AG04449 (cell line): ENCODE measurements around the gene NOVA1.

Experiments
- CTCF ChIA-PET: fragments of 350-600 bp; formaldehyde crosslinking; extraction: SDS; loops from one replicate; lab custom pipeline; 2021; ENCODE audit warnings: antibody characterized with exemption; lab: Yijun Ruan, JAX
- POLR2A ChIA-PET: fragments of 400-600, 350-600 bp; formaldehyde crosslinking; extraction: SDS; loops from one replicate; lab custom pipeline; 2020; ENCODE audit warnings: antibody characterized with exemption, inconsistent platforms; lab: Yijun Ruan, JAX
- DNase-seq: peaks from one replicate; pipeline ENCODE4 v3.0.0-alpha.2; 2010; ENCODE audit warnings: low read depth, low spot score
- H3K4me3 ChIP-seq: 2 replicates; pipeline ENCODE4 v1.5.1; 2011; ENCODE audit warnings: low read depth, mild to moderate bottlenecking, control low read depth, low read length
- TF ChIP-seq, protein P1 (sequence below): IDR thresholded peaks from one replicate; pipeline ENCODE4 v1.5.1; 2011; ENCODE audit warnings: mild to moderate bottlenecking, moderate library complexity, low read length, control low read depth, inconsistent platforms; ENCODE audit not compliant: insufficient read depth; ENCODE audit errors: missing control alignments

NOVA1 gene

GRCh38 chr14:26621364-26621763 is 23.5 kb upstream of the NOVA1 start:
- POLR2A ChIA-PET: no interaction called here
- TF ChIP-seq, protein P1, sequence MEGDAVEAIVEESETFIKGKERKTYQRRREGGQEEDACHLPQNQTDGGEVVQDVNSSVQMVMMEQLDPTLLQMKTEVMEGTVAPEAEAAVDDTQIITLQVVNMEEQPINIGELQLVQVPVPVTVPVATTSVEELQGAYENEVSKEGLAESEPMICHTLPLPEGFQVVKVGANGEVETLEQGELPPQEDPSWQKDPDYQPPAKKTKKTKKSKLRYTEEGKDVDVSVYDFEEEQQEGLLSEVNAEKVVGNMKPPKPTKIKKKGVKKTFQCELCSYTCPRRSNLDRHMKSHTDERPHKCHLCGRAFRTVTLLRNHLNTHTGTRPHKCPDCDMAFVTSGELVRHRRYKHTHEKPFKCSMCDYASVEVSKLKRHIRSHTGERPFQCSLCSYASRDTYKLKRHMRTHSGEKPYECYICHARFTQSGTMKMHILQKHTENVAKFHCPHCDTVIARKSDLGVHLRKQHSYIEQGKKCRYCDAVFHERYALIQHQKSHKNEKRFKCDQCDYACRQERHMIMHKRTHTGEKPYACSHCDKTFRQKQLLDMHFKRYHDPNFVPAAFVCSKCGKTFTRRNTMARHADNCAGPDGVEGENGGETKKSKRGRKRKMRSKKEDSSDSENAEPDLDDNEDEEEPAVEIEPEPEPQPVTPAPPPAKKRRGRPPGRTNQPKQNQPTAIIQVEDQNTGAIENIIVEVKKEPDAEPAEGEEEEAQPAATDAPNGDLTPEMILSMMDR: no peak
- no peak overlapping the region for H3K4me3 ChIP-seq
- DNase-seq: no peak
- CTCF ChIA-PET: no interaction called here

- no peak for DNase-seq
- POLR2A ChIA-PET: no interaction called here
- CTCF ChIA-PET: no interaction called here
- no peak overlapping the region for H3K4me3 ChIP-seq
- TF ChIP-seq, protein P1: no peak
Measured at GRCh38 chr14:26611259-26611658, 13.4 kb upstream of the NOVA1 start.

DNA sequence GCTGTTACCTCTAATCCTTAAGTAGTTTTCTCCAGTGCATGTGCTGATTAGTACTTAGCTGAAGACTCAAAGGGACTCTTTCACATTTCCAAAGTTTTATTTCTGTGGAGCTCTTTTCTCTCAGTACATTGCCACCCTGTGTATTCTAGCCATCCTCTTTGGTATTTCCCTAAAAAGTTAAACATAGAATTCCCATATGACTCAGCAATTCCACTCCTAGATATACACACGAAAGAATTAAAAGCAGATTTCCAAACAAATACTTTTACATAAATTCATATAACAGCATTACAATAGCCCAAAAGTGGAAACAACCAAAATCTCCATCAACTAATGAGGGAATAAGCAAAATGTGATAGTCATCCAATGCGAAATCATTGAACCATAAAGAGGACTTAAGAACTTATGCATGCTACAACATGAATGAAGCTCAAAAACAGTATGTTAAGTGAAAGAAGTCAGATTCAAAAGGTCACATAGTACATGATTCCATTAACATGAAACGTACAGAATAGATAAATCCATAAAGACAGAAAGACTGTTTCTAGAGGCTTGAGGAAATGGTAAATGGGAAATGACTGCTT is 9.0 kb upstream of the NOVA1 start:
- ChIA-PET POLR2A (no interaction called here), CTCF (no interaction called here)
- no peak overlapping the region for H3K4me3 ChIP-seq
- DNase-seq: no peak
- TF ChIP-seq, protein P1: no peak

- POLR2A ChIA-PET: no interaction called here
- CTCF ChIA-PET: no interaction called here
- TF ChIP-seq, protein P1: no peak
- no peak overlapping the region for H3K4me3 ChIP-seq
- DNase-seq: no peak
Measured at GRCh38 chr14:26605602-26606001, 7.8 kb upstream of the NOVA1 start.

- TF ChIP-seq, protein P1: no peak
- H3K4me3 ChIP-seq: no peak overlapping the region
- ChIA-PET CTCF (no interaction called here), POLR2A (no interaction called here)
- DNase-seq: no peak
Measured at GRCh38 chr14:26602902-26603301, 5.1 kb upstream of the NOVA1 start.

DNA sequence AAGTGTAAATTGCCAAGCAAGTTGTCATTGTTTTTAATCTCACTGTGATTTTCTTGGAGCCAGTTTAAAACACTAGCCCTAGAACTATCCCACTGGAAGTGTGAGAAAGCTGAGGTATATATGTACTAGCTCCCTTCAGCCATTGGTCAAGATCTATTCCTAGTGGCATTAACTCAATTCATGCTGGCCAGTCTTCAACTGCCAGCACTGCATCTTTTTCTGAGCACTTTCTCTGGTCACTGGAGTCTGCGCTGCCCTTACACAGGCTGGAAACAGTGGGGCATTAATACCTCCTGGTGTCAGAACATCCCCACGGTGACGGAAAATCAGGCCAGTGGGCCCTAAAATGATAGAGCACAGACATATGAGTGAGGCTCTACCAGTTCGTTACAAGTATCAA is 4.0 kb upstream of the NOVA1 start:
- no peak overlapping the region for H3K4me3 ChIP-seq
- ChIA-PET CTCF (no interaction called here), POLR2A (no interaction called here)
- no peak for DNase-seq
- TF ChIP-seq, protein P1: no peak
